B cell (primary cell): ENCODE results near the gene NEBL. TPM values are rescaled to one million over a fixed set of nuclear protein-coding genes. Genes with fewer than 3 reads are reported as not detected.

ENCODE experiments used
- ATAC-seq: fragments of 200-7000 bp; cut with Tn5 transposase; one replicate; pipeline ENCODE4 v1.10.0; 2021; ENCODE audit warnings: low read depth, mild to moderate bottlenecking, moderate number of reproducible peaks, moderate library complexity
- CTCF ChIA-PET: fragments of 350-600 bp; sonication (Branson Sonifier 250); formaldehyde crosslinking; loops from one replicate; lab custom pipeline; 2021; ENCODE audit warnings: antibody characterized with exemption, inconsistent platforms; lab: Charles Lee
- POLR2A ChIA-PET: fragments of 350-600 bp; sonication (Branson Sonifier 250); formaldehyde crosslinking; loops from one replicate; lab custom pipeline; 2021; ENCODE audit warnings: antibody characterized with exemption; lab: Charles Lee
- DNase-seq: peaks from one replicate; pipeline ENCODE4 v3.0.0; 2013
- H2AFZ ChIP-seq: 2 replicates; pipeline ENCODE4 v1.6.1; 2012; ENCODE audit warnings: mild to moderate bottlenecking, low read depth, low read length; ENCODE audit not compliant: insufficient read depth, poor library complexity, severe bottlenecking
- H3K27ac ChIP-seq, 2 donors: 1 replicate in 1 of 2; 2 replicates in 1 of 2; pipeline ENCODE4 v1.5.1; 2012 to 2013; ENCODE audit warnings: low read length in 2 of 2, mild to moderate bottlenecking in 2 of 2, moderate library complexity in 1 of 2
- H3K27me3 ChIP-seq, 4 experiments: fragments of 200-600 bp in 1 of 4; sonication (generic) in 1 of 4; replicated peaks in 1 of 4; 1 replicate in 2 of 4; 2 replicates in 2 of 4; pipeline versions ENCODE4 v1.6.1 to v1.7.0; 2013 to 2016; ENCODE audit warnings: low read length in 3 of 4, mild to moderate bottlenecking in 2 of 4, mixed read lengths in 1 of 4, moderate library complexity in 1 of 4; ENCODE audit not compliant: insufficient read depth in 4 of 4, control insufficient read depth in 3 of 4; ENCODE audit errors: control extremely low read depth in 1 of 4
- H3K36me3 ChIP-seq, 2 experiments: replicated peaks in 1 of 2; 1 replicate in 1 of 2; 2 replicates in 1 of 2; pipeline versions ENCODE4 v1.6.1 to v1.7.1; 2013; ENCODE audit warnings: low read length in 1 of 2; ENCODE audit not compliant: insufficient read depth in 2 of 2, control insufficient read depth in 1 of 2; ENCODE audit errors: control extremely low read depth in 1 of 2, extremely low read depth in 1 of 2
- H3K4me1 ChIP-seq, 2 donors: fragments of 200-600 bp in 1 of 2; sonication (generic) in 1 of 2; 1 replicate in 1 of 2; 2 replicates in 1 of 2; pipeline versions ENCODE4 v1.5.1 to v1.6.1; 2013 to 2017; ENCODE audit warnings: low read length in 2 of 2; ENCODE audit not compliant: control insufficient read depth in 2 of 2, insufficient read depth in 2 of 2
- H3K4me2 ChIP-seq: replicated peaks from 2 replicates; pipeline ENCODE3; 2012; ENCODE audit warnings: mild to moderate bottlenecking, low read depth, low read length; ENCODE audit not compliant: poor library complexity, severe bottlenecking
- H3K4me3 ChIP-seq, 5 experiments: fragments of 200-600 bp in 1 of 5; sonication (generic) in 1 of 5; 1 replicate in 3 of 5; 2 replicates in 2 of 5; pipeline versions ENCODE4 v1.5.1 to v1.7.0; 2011 to 2016; ENCODE audit warnings: low read length in 4 of 5, mild to moderate bottlenecking in 4 of 5, low read depth in 2 of 5, control low read depth in 1 of 5, moderate library complexity in 1 of 5; ENCODE audit not compliant: insufficient read depth in 1 of 5; ENCODE audit errors: control extremely low read depth in 1 of 5, extremely low read depth in 1 of 5
- H3K79me2 ChIP-seq: fragments of 200-600 bp; sonication (generic); one replicate; pipeline ENCODE4 v1.6.0; 2016; ENCODE audit warnings: low read length; ENCODE audit not compliant: control insufficient read depth, insufficient read depth
- H3K9ac ChIP-seq: fragments of 200-600 bp; sonication (generic); 2 replicates; pipeline ENCODE4 v1.6.1; 2017; ENCODE audit warnings: mild to moderate bottlenecking, low read length, moderate library complexity
- H3K9me3 ChIP-seq, 3 donors: one replicate each; pipeline versions ENCODE4 v1.6.1 to v1.7.1; 2013; ENCODE audit warnings: low read length in 2 of 3; ENCODE audit not compliant: control insufficient read depth in 2 of 3, insufficient read depth in 1 of 3; ENCODE audit errors: control extremely low read depth in 1 of 3
- H4K20me1 ChIP-seq: 2 replicates; pipeline ENCODE4 v1.6.0; 2012; ENCODE audit warnings: mild to moderate bottlenecking, low read length; ENCODE audit not compliant: insufficient read depth, control insufficient read depth, poor library complexity, severe bottlenecking
- H3K27ac Mint-ChIP-seq: one replicate; pipeline ENCODE4 v1.8.0; 2021; ENCODE audit warnings: mixed read lengths
- H3K27me3 Mint-ChIP-seq: one replicate; pipeline ENCODE4 v1.8.0; 2021; ENCODE audit warnings: mixed read lengths
- H3K4me1 Mint-ChIP-seq: one replicate; pipeline ENCODE4 v1.8.0; 2021; ENCODE audit warnings: mixed read lengths
- H3K4me3 Mint-ChIP-seq: one replicate; pipeline ENCODE4 v1.8.0; 2021; ENCODE audit warnings: mixed read lengths
- H3K9me3 Mint-ChIP-seq: one replicate; pipeline ENCODE4 v1.8.0; 2022; ENCODE audit warnings: mixed read lengths; ENCODE audit not compliant: insufficient read depth
- EZH2 ChIP-seq: IDR thresholded peaks from 2 replicates; pipeline ENCODE4 v1.6.1; 2012; ENCODE audit warnings: borderline replicate concordance, low read depth, mild to moderate bottlenecking, moderate library complexity, low read length; ENCODE audit not compliant: insufficient read depth, poor library complexity, severe bottlenecking
- WGBS: methylation state at CpG from one replicate; pipeline ENCODE4 v1.1.5; 2013; ENCODE audit warnings: missing lambda C conversion rate; ENCODE audit not compliant: insufficient coverage; 5-methylcytosine and 5-hydroxymethylcytosine counted together
- intact Hi-C: fragments of 100-400 bp; cut with micrococcal nuclease; formaldehyde crosslinking; loops from one replicate; pipeline ENCODE4 v1.10.0; 2022
- polyA plus RNA-seq: library from polyadenylated mRNA; depleted of rRNA; stranded (reverse); fragments of >200 nt; gene quantifications from 2 replicates; pipeline ENCODE4 v1.2.3, GENCODE V29; 2012
- total RNA-seq, 2 donors: library from RNA; stranded (reverse); fragments of 120-200 nt in 1 of 2; gene quantifications; 1 replicate in 1 of 2; 2 replicates in 1 of 2; pipeline versions ENCODE4 v1.2.3 to v1.2.4, GENCODE V29; 2013 to 2022
- TF ChIP-seq, protein P1 (sequence below): fragments of 200-600 bp; IDR thresholded peaks from one replicate; pipeline ENCODE4 v1.8.0; 2022; ENCODE audit warnings: antibody characterized with exemption, mild to moderate bottlenecking

NEBL gene
- total and polyA plus RNA-seq, 2 donors (not counting 1 experiment from before 2014, with no cell fraction given): not detected

- H3K36me3 ChIP-seq: no peaks in the 10 kb centered on the region
- WGBS: no CpG with 5 or more reads among the region's 2 CpGs
- no peak overlapping the region for H3K27ac Mint-ChIP-seq
Measured at GRCh38 chr10:20891338-20891714, 5.8 kb downstream of the NEBL start.

DNA sequence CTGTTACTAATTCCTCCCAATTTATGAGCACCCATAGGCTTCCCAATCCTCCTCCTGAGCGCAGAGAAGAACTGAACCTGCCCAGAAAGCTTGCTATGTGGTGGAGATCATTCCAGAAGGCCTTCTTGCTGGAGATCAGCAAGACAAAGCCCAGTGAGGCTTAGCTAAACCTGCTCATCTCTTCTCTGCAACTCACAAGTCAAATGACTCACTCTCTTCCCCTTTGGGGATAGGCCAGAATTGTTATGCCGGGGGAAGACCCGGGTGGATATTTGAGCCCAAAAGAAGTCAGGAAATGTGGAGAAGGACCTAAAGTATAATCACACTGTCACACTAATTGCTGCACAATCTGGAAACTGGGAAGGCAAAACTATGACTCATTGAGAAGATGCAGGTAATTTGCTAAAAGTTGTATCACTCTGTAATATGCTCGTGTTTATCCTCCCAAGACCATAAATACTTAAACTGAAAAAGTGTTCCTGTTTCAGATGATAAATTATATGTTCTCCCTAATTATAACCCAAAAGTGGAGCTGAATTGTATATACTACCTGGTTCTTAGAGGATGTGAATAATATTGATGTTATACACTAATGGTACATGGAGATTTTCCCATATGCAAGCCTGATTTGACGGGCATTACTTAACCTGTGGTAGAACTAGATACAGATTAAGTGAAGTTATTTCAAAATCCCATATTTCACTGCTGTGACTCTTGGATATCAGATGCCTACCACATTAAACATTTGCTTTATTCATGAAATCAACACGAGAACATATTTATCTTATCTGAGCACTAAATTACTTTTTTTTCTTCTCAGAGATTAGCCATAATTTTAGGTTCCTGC lies 6.4 kb downstream of the NEBL start:
- CTCF ChIA-PET: no interaction called here
- TF ChIP-seq, protein P1, sequence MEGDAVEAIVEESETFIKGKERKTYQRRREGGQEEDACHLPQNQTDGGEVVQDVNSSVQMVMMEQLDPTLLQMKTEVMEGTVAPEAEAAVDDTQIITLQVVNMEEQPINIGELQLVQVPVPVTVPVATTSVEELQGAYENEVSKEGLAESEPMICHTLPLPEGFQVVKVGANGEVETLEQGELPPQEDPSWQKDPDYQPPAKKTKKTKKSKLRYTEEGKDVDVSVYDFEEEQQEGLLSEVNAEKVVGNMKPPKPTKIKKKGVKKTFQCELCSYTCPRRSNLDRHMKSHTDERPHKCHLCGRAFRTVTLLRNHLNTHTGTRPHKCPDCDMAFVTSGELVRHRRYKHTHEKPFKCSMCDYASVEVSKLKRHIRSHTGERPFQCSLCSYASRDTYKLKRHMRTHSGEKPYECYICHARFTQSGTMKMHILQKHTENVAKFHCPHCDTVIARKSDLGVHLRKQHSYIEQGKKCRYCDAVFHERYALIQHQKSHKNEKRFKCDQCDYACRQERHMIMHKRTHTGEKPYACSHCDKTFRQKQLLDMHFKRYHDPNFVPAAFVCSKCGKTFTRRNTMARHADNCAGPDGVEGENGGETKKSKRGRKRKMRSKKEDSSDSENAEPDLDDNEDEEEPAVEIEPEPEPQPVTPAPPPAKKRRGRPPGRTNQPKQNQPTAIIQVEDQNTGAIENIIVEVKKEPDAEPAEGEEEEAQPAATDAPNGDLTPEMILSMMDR: no peak
- no peak for TF ChIP-seq EZH2
- H3K4me1 ChIP-seq: no peaks in the 10 kb centered on the region
- H3K4me3 ChIP-seq: no peak overlapping the region
- H3K36me3 ChIP-seq: no peaks in the 10 kb centered on the region
- H3K79me2 ChIP-seq: no peaks in the 10 kb centered on the region
- no peak overlapping the region for H3K4me2 ChIP-seq
- intact Hi-C loops: no loop called here
- no peaks in the 10 kb centered on the region for H3K27me3 ChIP-seq
- H3K27ac ChIP-seq: no peak overlapping the region
- Mint-ChIP-seq H3K9me3 (no peaks in the 10 kb centered on the region), H3K27ac (no peak overlapping the region), H3K4me3 (no peak overlapping the region), H3K27me3 (peaks cover 18% of the 10 kb centered on the region), H3K4me1 (no peaks in the 10 kb centered on the region)
- POLR2A ChIA-PET: no interaction called here
- H3K9ac ChIP-seq: no peak overlapping the region
- ATAC-seq (no peak), DNase-seq (no peak)
- no peaks in the 10 kb centered on the region for H3K9me3 ChIP-seq
- 80% methylated on average over 1 of the region's 6 CpGs for WGBS
- H4K20me1 ChIP-seq: no peaks in the 10 kb centered on the region
- no peak overlapping the region for H2AFZ ChIP-seq

More at GRCh38 chr10:20891338-20891714, 5.8 kb downstream of the NEBL start:
- no peak for DNase-seq
- TF ChIP-seq, protein P1: no peak
- TF ChIP-seq EZH2: no peak
- Histone ChIP-seq H3K4me1 (no peaks in the 10 kb centered on the region), H3K79me2 (no peaks in the 10 kb centered on the region), H4K20me1 (no peaks in the 10 kb centered on the region), H3K9ac (no peak overlapping the region), H3K9me3 (no peaks in the 10 kb centered on the region), H3K27me3 (no peaks in the 10 kb centered on the region), H2AFZ (no peak overlapping the region), H3K4me2 (no peak overlapping the region), H3K27ac (no peak overlapping the region), H3K4me3 (no peak overlapping the region)
- POLR2A ChIA-PET: no interaction called here
- Mint-ChIP-seq H3K9me3 (no peaks in the 10 kb centered on the region), H3K4me3 (no peak overlapping the region), H3K4me1 (no peaks in the 10 kb centered on the region), H3K27me3 (peaks cover 17% of the 10 kb centered on the region)
- intact Hi-C loops: no loop called here
- no peak for ATAC-seq
- CTCF ChIA-PET: no interaction called here
